Myocyte (in vitro differentiated cells): Measurements from ENCODE around the gene SLC25A30. TPM values are rescaled to one million over a fixed set of nuclear protein-coding genes. Genes with fewer than 3 reads are reported as not detected.

ENCODE experiments used
- DNase-seq: peaks from one replicate; pipeline ENCODE4 v3.0.0-alpha.2; 2012; ENCODE audit warnings: low read depth
- polyA plus RNA-seq: library from polyadenylated mRNA; unstranded; fragments of >200 nt; gene quantifications from one replicate; pipeline ENCODE4 v1.2.1, GENCODE V29; 2012; ENCODE audit warnings: missing spikeins
- total RNA-seq: library from RNA; depleted of rRNA; stranded (reverse); fragments of >200 nt; gene quantifications from 2 replicates; pipeline ENCODE4 v1.2.3, GENCODE V29; 2014

SLC25A30 gene, protein sequence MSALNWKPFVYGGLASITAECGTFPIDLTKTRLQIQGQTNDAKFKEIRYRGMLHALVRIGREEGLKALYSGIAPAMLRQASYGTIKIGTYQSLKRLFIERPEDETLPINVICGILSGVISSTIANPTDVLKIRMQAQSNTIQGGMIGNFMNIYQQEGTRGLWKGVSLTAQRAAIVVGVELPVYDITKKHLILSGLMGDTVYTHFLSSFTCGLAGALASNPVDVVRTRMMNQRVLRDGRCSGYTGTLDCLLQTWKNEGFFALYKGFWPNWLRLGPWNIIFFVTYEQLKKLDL
- 8.8 and 12.3 TPM in 2 replicates for total RNA-seq
- 11.8 TPM for polyA plus RNA-seq

GRCh38 chr13:45417790-45418534 is at the start of gene SLC25A30:
Gene SLC25A30 (minus strand): TSS chr13:45418373. CDS start chr13:45411425, 6,948 bp downstream.
- peak; percentile 93 for DNase-seq

- no peak for DNase-seq
Measured at GRCh38 chr13:45466359-45466758, 48.2 kb upstream of the SLC25A30 start.

DNA sequence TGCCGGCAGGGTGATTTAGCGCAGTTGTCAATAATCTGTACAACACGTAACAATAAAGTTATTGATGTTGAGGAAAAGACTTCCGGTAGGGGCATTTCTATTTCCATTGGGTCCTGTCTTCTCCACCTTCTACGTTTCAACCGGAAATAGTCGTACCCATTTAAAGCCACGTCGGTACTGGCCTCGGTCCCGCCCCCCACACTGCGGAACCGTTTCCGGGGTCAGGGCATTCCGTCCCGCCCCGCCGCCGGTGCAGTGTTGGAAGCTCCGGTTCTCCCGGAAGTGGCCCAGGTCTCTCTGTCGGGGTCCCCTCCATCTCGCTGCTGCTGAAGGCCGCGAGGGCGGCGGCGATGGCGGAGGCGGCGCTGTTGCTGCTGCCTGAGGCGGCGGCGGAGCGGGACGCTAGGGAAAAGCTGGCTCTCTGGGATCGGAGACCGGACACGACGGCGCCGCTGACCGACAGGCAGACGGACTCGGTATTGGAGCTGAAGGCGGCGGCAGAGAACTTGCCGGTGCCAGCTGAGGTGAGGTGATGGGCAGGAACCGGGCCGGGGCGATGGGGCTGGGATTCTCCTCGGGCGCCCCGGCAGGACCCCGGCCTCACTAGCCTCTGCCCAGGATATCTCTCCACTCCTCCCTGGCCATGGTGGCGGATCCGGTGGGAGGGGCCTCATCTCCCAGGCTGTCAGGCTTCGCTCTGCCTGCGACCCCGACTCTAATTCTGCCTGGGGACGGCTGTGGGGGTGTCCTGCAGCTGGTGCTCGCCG is 46.7 kb upstream of the SLC25A30 start, which contains the start of gene COG3:
TSS of gene COG3 (plus strand) at position 253 of the 767 bp plus-strand sequence. CDS start at position 351, 98 bp downstream.
- peak; percentile 98 for DNase-seq

DNA sequence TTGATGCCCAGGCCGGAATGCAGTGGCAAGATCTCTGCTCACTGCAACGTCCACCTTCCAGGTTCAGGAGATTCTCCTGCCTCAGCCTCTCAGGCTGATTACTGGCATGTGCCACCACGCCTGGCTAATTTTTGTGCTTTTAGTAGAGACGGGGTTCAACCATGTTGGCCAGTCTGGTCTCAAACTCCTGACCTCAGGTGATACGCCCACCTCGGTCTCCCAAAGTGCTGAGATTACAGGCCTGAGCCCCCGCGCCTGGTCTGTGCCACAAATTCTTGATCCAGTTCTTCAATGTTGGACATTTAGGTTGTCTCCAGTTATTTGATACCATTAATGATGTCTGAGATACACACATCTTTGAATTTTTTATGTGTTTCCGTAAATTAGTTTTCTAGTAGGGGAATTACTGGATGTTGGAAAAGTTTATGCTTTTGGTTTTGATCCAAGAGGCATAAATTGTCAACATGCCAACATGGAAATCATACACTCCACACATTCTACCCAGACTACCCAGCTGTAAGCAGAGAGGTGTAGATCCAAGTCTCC is 46.0 kb upstream of the SLC25A30 start:
- no peak for DNase-seq

- peak; percentile 15 for DNase-seq
Measured at GRCh38 chr13:45456196-45456972, 38.2 kb upstream of the SLC25A30 start.

GRCh38 chr13:45454204-45454603 is 36.0 kb upstream of the SLC25A30 start:
- no peak for DNase-seq

GRCh38 chr13:45451282-45451681 is 33.1 kb upstream of the SLC25A30 start:
- DNase-seq, result no peak

DNA sequence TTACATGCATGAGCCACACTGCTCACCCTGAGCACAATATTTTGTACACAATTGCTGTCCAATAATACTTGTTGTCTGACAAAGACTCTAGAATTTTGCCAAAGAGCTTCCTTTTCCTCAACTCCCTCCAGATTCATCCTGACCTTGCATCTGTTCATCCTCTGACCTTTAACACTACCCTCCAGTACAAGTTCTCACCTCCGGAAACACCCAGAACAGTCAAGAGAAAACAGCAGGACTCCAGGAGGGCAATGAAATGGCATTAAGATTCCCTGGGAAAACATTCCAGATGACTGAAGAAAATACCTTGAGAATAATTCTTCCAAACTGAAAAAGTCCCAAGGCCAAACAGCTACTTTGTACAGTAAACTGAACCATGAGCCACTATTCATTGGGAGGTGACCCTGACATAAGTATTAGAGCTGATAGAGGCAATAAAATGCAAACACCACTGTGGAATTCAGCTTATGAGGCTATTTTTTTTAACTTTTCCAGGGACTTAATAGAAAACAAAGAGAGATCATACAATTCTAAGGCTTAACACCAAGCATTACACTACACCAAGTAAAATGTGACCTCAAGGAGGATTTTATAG is 30.9 kb upstream of the SLC25A30 start:
- DNase-seq, result no peak

- DNase-seq, result no peak
Measured at GRCh38 chr13:45447050-45447661, 29.0 kb upstream of the SLC25A30 start.

DNA sequence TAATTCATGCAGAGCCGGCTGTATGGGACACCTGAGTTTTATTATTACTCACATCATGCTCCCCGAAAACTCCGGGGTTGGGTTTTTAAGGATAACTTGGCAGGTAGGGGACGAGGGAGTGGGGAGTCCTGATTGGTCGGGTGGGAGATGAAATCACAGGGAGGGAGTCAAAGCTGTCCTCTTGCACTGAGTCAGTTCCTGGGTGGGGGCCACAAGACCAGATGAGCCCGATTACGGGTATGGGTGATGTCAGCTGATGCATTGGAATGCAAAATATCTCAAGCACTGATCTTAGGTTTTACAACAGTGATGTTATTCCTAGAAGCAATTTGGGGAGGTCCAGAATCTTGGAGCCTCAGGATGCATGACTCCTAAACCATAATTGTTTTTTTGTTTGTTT is 28.0 kb upstream of the SLC25A30 start:
- no peak for DNase-seq

GRCh38 chr13:45445053-45445452 is 26.9 kb upstream of the SLC25A30 start:
- DNase-seq, result no peak

DNA sequence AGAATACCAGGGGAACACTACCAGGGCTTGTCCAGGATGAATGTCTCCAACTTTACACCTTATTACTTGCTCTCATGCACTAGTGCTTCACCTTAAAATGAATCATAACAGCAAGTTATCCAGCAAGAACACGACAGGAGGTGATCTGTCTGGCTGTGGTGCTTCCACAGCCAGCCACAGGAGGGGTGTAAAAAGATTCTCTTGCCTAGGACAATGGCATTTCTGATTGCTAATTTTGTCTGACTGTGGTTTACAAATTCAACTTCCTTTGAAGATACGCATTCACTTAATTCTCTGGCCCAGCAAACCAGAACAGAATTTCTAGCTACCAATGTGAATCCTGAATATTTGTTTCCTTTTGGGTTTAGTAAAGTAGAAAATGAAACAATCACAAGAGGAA is 23.5 kb upstream of the SLC25A30 start:
- DNase-seq, result peak; percentile 71

DNA sequence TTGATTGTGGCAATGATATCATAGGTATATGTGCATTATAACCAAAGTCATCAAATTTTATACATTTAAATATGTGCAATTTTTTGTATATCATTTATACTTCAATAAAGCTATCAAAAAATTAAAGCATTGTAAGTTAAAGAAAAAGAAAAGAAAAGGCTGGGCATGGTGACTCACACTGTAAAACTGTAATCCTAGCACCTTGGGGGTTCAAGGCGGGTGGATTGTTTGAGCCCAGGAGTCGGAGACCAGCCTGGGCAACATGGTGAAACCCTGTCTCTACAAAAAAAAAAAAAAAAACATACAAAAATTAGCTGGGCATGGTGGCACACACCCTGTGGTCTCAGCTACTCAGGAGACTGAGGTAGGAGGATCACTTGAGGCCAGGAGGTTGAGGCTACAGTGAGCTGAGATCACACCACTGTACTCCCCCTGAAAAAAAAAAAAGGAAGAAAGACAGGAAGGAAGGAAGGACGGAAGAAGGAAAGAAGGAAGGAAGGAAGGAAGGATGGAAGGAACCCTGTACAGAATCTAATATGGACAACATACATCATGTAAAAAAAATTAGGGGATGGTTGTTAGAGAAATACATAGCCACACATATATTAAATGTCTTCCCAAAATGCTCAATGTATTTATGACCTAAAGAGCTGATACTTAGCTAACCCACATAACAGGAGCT is 21.7 kb upstream of the SLC25A30 start:
- DNase-seq, result no peak

- DNase-seq, result no peak
Measured at GRCh38 chr13:45439008-45439407, 20.8 kb upstream of the SLC25A30 start.

DNA sequence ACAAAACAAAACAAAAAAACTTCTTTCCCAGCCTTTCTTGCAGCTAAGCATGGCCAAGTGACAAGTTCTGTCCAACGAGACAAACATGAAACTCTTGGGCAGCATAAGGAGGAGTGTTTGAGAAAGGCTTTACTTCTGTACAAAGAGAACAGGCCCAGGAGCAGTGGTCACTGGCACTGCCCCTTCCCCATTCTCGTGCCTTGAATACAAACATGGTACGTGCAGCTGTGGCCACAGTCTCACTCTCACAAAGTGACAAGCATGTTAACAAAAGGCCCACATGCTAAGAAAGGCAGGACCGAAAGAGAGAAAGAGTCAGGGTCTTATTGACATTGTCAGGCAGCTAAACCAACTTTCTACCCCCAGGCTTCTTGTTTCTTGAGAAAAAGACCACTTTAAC is 19.8 kb upstream of the SLC25A30 start:
- no peak for DNase-seq

DNA sequence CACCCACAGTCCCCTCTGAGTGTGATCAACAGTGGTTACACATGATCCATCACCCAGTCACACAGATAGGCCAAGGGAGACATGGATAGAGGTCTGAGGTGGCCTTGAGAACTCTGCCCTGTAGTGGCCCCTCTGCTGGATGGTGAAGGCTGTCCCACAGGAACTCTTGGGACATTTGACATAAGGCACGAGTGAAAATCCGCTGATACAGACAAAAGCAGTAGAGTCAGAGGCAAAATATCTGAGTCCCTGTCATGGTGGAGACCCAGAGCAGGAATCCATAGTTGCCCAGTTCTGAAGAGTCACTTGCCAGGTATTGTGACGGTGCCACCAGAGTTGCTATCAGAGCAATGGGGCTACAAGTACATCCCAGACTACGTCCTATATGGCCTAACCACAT is 18.8 kb upstream of the SLC25A30 start:
- DNase-seq, result no peak

GRCh38 chr13:45436332-45436731 is 18.2 kb upstream of the SLC25A30 start:
- DNase-seq, result no peak

DNA sequence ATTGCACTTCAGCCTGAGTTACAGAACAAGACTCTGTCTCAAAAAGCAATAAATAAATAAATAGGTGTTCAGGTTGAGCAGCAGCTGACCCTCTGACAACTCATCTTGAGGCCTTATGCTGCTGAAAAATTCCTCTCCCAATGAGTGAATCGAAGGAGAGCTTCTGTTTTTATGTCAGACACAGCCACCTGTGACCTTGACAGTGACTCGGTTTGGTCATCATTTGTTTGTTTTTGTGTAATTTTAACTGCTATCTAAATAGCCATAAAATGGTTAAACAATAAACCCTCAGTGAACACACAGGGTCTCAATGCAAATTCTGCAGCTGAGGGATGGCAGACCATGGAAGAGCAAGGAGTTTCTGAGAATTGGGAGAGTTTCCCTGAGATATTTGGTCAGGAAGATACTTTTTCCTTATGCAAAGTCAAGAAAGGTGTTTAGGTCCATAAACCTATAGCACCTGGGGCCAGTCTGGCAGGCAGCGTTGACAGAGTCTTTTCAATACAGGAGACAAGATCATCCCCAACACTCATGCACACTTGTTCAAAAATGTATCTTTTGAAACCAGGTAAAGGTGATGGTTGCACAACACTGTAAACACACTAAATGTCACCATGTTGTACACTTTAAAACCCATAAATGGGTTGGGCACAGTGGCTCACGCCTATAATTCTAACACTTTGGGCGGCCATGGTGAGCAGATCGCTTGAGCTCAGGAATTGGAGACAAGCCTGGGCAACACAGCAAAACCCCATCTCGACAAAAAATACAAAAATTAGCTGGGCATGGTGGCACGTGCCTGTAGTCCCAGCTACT is 16.6 kb upstream of the SLC25A30 start:
- DNase-seq, result no peak
